Esophagus muscularis mucosa (tissue), 3 donors: ENCODE data around the gene SPTB.

Experiments
- CTCF ChIP-seq, 3 experiments: fragments of 200-600 bp in 2 of 3; fragments of 450-650 bp in 1 of 3; sonication (generic) in 2 of 3; IDR thresholded peaks; one replicate each; pipeline ENCODE4 v1.5.1; 2017 to 2019; ENCODE audit warnings: antibody characterized with exemption in 3 of 3, mild to moderate bottlenecking in 2 of 3, moderate library complexity in 1 of 3
- EP300 ChIP-seq: sonication (generic); formaldehyde crosslinking; IDR thresholded peaks from one replicate; pipeline ENCODE4 v1.6.1; 2017; ENCODE audit warnings: antibody characterized with exemption

GRCh38 chr14:64767215-64767964 is 112.3 kb downstream of the SPTB start:
- TF ChIP-seq CTCF (IDR thresholded peaks at IDR 0.05) (no peak), EP300 (no peak)
